ENCODE results near the gene ZNF813. TPM values are rescaled to one million over a fixed set of nuclear protein-coding genes. Genes with fewer than 3 reads are reported as not detected.
"Not testable (repeated sequence)": the region's sequence is repeated elsewhere in the genome, so short reads cannot be mapped to it uniquely, and the experiment has no call there.

ZNF813 gene
- total RNA-seq, 4 donors from 2014 or later: 2.4 to 3.4 (median 2.7) TPM

GRCh38 chr19:53471916-53472315 lies 4.4 kb downstream of the ZNF813 start:
- Histone ChIP-seq H3K4me1 (peaks cover 0 to 11% (median 0%) of the 10 kb centered on the region in 3 donors), H3K27ac (no peak overlapping the region), H3K4me3 (no peak overlapping the region), H3K36me3 (peaks cover 0 to 43% of the 10 kb centered on the region in 2 donors), H3K27me3 (no peaks in the 10 kb centered on the region), H3K9me3 (peaks cover 0 to 18% (median 0%) of the 10 kb centered on the region in 3 donors)
- 81 to 96% methylated on average over 6 to 7 of the region's 7 CpGs for WGBS, 2 donors (ENCODE audit: low coverage in 1 of 2)
- no peak for ATAC-seq
- TF ChIP-seq EP300 (IDR thresholded peaks at IDR 0.05) (no peak), POLR2A (IDR thresholded peaks at IDR 0.05) (no peak), POLR2AphosphoS5 (IDR thresholded peaks at IDR 0.05) (no peak), CTCF (IDR thresholded peaks at IDR 0.05) (no peak)

GRCh38 chr19:53474832-53475231 lies 7.3 kb downstream of the ZNF813 start:
- ATAC-seq, H3K4me1 ChIP-seq, H3K27ac ChIP-seq, H3K4me3 ChIP-seq, H3K27me3 ChIP-seq: not testable (repeated sequence)
- WGBS, 2 donors (ENCODE audit: low coverage in 1 of 2): 64 to 83% methylated on average over 1 of the region's 1 CpG
- H3K36me3 ChIP-seq: peaks cover 0 to 71% of the 10 kb centered on the region in 2 donors
- H3K9me3 ChIP-seq: peaks cover 0 to 45% (median 2%) of the 10 kb centered on the region in 3 donors

DNA sequence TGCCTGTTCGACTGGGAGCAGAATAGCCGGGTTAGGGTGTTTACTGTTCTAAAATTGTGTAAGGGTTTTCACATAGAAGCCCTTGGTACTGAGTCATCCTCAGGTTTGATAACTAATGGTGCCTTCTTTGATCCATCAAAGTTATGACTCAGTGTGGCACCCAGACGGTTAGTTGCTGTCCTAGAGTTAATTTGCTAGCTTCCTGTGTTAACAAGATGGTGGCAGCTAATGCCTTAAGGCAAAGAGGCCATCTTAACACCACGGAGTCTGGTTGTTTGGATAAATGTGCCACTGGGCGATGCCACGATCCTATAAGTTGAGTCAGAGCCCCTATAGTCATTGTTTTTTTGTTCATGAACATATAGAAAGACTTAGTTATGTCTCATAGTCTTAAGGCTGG lies 7.9 kb downstream of the ZNF813 start:
- not testable (repeated sequence) for H3K4me3 ChIP-seq, H3K4me1 ChIP-seq, H3K27me3 ChIP-seq, H3K27ac ChIP-seq, ATAC-seq
- H3K36me3 ChIP-seq: peaks cover 0 to 76% of the 10 kb centered on the region in 2 donors
- WGBS, 2 donors (ENCODE audit: low coverage in 1 of 2): 81 to 94% methylated on average over 3 to 6 of the region's 6 CpGs
- peaks cover 0 to 52% (median 4%) of the 10 kb centered on the region in 3 donors for H3K9me3 ChIP-seq

DNA sequence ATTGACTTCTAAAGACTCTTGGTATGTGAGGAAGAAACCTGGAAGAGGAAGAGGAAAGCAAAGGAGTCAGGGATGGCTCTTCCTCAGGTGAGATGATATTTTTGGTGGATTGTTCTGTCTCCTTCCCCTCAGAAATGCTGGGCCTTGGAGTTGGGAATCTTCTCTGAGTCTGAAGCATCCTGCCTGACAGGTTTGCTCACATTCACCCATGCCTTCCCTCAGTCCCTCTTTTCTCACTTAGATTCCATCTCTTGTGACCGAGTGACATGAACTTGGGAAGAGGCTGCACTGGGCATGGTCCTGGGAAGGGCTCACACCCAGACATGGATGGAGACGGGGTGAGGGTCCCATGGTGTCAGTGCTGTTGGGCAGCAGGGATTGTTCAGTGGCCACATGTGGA lies 16.2 kb downstream of the ZNF813 start:
- not testable (repeated sequence) for H3K4me3 ChIP-seq, ATAC-seq, H3K4me1 ChIP-seq, H3K27ac ChIP-seq, H3K27me3 ChIP-seq
- Histone ChIP-seq H3K36me3 (peaks cover 0 to 88% of the 10 kb centered on the region in 2 donors), H3K9me3 (peaks cover 0 to 43% (median 4%) of the 10 kb centered on the region in 3 donors)
- WGBS, 2 donors (ENCODE audit: low coverage in 1 of 2): 86% methylated on average over 1 of the region's 2 CpGs; no CpG with 5 or more reads in 1 of the 2 donors

GRCh38 chr19:53485046-53486004 lies 17.8 kb downstream of the ZNF813 start:
- no peak overlapping the region for H3K27ac ChIP-seq
- H3K4me3 ChIP-seq: no peak overlapping the region
- H3K27me3 ChIP-seq: no peaks in the 10 kb centered on the region
- no peak for TF ChIP-seq POLR2A (IDR thresholded peaks at IDR 0.05)
- no peak for TF ChIP-seq POLR2AphosphoS5 (IDR thresholded peaks at IDR 0.05)
- no peak for TF ChIP-seq EP300 (IDR thresholded peaks at IDR 0.05)
- no peak for TF ChIP-seq CTCF (IDR thresholded peaks at IDR 0.05)
- ATAC-seq: no peak
- 75 to 80% methylated on average over 7 to 8 of the region's 8 CpGs for WGBS, 2 donors (ENCODE audit: low coverage in 1 of 2)
- H3K36me3 ChIP-seq: peaks cover 0 to 88% of the 10 kb centered on the region in 2 donors
- no peaks in the 10 kb centered on the region for H3K4me1 ChIP-seq
- peaks cover 0 to 42% (median 2%) of the 10 kb centered on the region in 3 donors for H3K9me3 ChIP-seq

DNA sequence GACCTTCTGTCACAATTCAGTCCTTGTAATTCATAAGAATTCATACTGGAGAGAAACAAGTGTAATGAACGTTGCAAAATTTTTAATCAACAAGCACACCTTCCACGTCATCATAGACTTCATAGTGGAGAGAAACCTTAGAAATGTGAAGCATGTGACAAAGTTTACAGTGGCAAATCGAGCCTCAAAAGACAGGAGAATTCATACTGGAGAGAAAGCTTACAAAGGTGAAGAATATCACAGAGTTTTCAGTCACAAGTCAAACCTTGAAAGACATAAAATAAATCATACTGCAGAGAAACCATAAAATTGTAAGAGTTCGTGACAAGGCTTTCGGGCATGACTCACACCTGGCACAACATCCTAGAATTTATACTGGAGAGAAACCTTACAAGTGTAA lies 24.6 kb downstream of the ZNF813 start:
- Histone ChIP-seq H3K36me3 (peaks cover 0 to 71% of the 10 kb centered on the region in 2 donors), H3K27me3 (no peaks in the 10 kb centered on the region), H3K4me3 (no peak overlapping the region), H3K27ac (no peak overlapping the region), H3K4me1 (no peaks in the 10 kb centered on the region), H3K9me3 (peaks cover 0 to 75% (median 0%) of the 10 kb centered on the region in 3 donors)
- WGBS, 2 donors (ENCODE audit: low coverage in 1 of 2): 84 to 98% methylated on average over 5 of the region's 5 CpGs
- ATAC-seq: no peak
- TF ChIP-seq EP300 (IDR thresholded peaks at IDR 0.05) (no peak), POLR2A (IDR thresholded peaks at IDR 0.05) (no peak), CTCF (IDR thresholded peaks at IDR 0.05) (no peak)

DNA sequence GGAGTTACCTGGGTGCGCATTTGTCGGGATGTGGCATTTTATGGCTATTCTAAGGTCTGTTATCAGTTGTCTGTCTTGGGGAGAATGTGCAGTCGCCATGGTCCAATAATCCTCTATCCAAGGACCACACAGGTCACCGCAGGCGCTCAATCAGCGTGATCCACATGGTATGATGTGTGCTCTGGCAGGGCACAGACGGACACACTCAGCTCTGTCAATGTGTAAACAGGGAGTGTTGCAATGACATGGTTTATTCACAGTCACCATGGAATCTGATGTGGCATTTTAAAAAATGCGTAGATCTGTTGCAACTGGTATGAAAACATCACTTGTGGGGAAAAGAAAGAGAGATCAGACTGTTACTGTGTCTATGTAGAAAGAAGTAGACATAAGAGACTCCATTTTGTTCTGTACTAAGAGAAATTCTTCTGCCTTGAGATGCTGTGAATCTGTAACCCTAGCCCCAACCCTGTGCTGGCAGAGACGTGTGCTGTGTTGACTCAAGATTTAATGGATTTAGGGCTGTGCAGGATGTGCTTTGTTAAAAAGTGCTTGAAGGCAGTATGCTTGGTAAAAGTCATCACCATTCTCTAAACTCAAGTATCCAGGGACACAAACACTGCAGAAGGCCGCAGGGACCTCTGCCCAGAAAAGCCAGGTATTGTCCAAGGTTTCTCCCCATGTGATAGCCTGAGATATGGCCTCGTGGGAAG lies 29.9 kb downstream of the ZNF813 start:
- H3K9me3 ChIP-seq: peaks cover 0 to 34% (median 0%) of the 10 kb centered on the region in 3 donors

GRCh38 chr19:53498024-53498395 lies 30.5 kb downstream of the ZNF813 start:
- H3K4me3 ChIP-seq, ATAC-seq, H3K27ac ChIP-seq, H3K4me1 ChIP-seq, H3K27me3 ChIP-seq: not testable (repeated sequence)
- Histone ChIP-seq H3K9me3 (peaks cover 0 to 28% (median 0%) of the 10 kb centered on the region in 3 donors), H3K36me3 (peaks cover 0 to 15% of the 10 kb centered on the region in 2 donors)
- WGBS, 2 donors (ENCODE audit: low coverage in 1 of 2): 44 to 70% methylated on average over 4 of the region's 4 CpGs

More for the DNA sequence above, 29.9 kb downstream of the ZNF813 start:
- WGBS, 2 donors (ENCODE audit: low coverage in 1 of 2): 30 to 47% methylated on average over 2 to 11 of the region's 11 CpGs
- not testable (repeated sequence) for H3K4me3 ChIP-seq, ATAC-seq, H3K4me1 ChIP-seq, H3K27me3 ChIP-seq, H3K27ac ChIP-seq
- peaks cover 0 to 18% of the 10 kb centered on the region in 2 donors for H3K36me3 ChIP-seq

- 24 to 42% methylated on average over 7 of the region's 7 CpGs for WGBS, 2 donors (ENCODE audit: low coverage in 1 of 2)
- not testable (repeated sequence) for ATAC-seq, H3K9me3 ChIP-seq, H3K36me3 ChIP-seq, H3K27ac ChIP-seq, H3K4me3 ChIP-seq
- peaks cover 12% of the 10 kb centered on the region for H3K27me3 ChIP-seq
- H3K4me1 ChIP-seq: peaks cover 0 to 22% (median 0%) of the 10 kb centered on the region in 3 donors
Measured at GRCh38 chr19:53503151-53503550, 35.6 kb downstream of the ZNF813 start.
